Karpas-422 (cell line): ENCODE results near the gene CHST7. TPM values are rescaled to one million over a fixed set of nuclear protein-coding genes. Genes with fewer than 3 reads are reported as not detected.

Experiments
- DNase-seq: peaks from one replicate; pipeline ENCODE4 v3.0.0-alpha.2; 2015
- H2AFZ ChIP-seq: fragments of 200-600 bp; sonication (generic); 2 replicates; pipeline ENCODE4 v1.6.1; 2014; ENCODE audit warnings: antibody characterized with exemption, low read length, mixed read lengths
- H3K27ac ChIP-seq: fragments of 200-600 bp; sonication (generic); 2 replicates; pipeline ENCODE4 v1.5.1; 2014; ENCODE audit warnings: mild to moderate bottlenecking, low read length, moderate library complexity
- H3K27me3 ChIP-seq: fragments of 200-600 bp; sonication (generic); 2 replicates; pipeline ENCODE4 v1.6.1; 2014; ENCODE audit warnings: low read length, mixed read lengths
- H3K36me3 ChIP-seq: fragments of 200-600 bp; sonication (generic); 2 replicates; pipeline ENCODE4 v1.6.1; 2014; ENCODE audit warnings: low read length, mixed read lengths; ENCODE audit not compliant: insufficient read depth
- H3K4me1 ChIP-seq: fragments of 200-600 bp; sonication (generic); 2 replicates; pipeline ENCODE4 v1.6.1; 2014; ENCODE audit warnings: mild to moderate bottlenecking, low read length, mixed read lengths
- H3K4me2 ChIP-seq: fragments of 200-600 bp; sonication (generic); 2 replicates; pipeline ENCODE4 v1.6.1; 2014; ENCODE audit warnings: low read length, low read depth, mild to moderate bottlenecking; ENCODE audit not compliant: poor library complexity, severe bottlenecking
- H3K4me3 ChIP-seq: fragments of 200-600 bp; sonication (generic); 2 replicates; pipeline ENCODE4 v1.5.1; 2014; ENCODE audit warnings: mild to moderate bottlenecking, antibody characterized with exemption, low read length, mixed read lengths
- H3K79me2 ChIP-seq: fragments of 200-600 bp; sonication (generic); 2 replicates; pipeline ENCODE4 v1.6.1; 2014; ENCODE audit warnings: mild to moderate bottlenecking, low read length, mixed read lengths
- H3K9ac ChIP-seq: fragments of 200-600 bp; sonication (generic); 2 replicates; pipeline ENCODE4 v1.6.0; 2014; ENCODE audit warnings: low read length
- H3K9me2 ChIP-seq: fragments of 200-600 bp; sonication (generic), shearing (Covaris generic); replicated peaks from 2 replicates; pipeline ENCODE4 v1.6.0; 2014; ENCODE audit warnings: mild to moderate bottlenecking, low read length, moderate library complexity; ENCODE audit not compliant: insufficient read depth
- H3K9me3 ChIP-seq: fragments of 300-700, 200-600 bp; sonication (generic); 2 replicates; pipeline ENCODE4 v1.6.1; 2014; ENCODE audit warnings: low read length, mixed read lengths
- H4K20me1 ChIP-seq: fragments of 200-600 bp; sonication (generic); 2 replicates; pipeline ENCODE4 v1.6.1; 2014; ENCODE audit warnings: mild to moderate bottlenecking, antibody characterized with exemption, low read length, low read depth; ENCODE audit not compliant: insufficient read depth
- total RNA-seq: library from RNA; depleted of rRNA; stranded (reverse); fragments of >200 nt; shearing (Covaris generic); gene quantifications from 2 replicates; pipeline ENCODE4 v1.2.3, GENCODE V29; 2014; ENCODE audit warnings: low replicate concordance

The CHST7 gene
- total RNA-seq, 1 experiment from 2014 or later = 1.6 TPM

GRCh38 chrX:46602468-46603102 lies 29.0 kb downstream of the CHST7 start:
- Histone ChIP-seq H3K36me3 (no peaks in the 10 kb centered on the region), H3K27me3 (no peaks in the 10 kb centered on the region), H3K79me2 (no peaks in the 10 kb centered on the region), H3K4me1 (no peaks in the 10 kb centered on the region), H3K9me2 (no peaks in the 10 kb centered on the region), H4K20me1 (no peaks in the 10 kb centered on the region), H3K4me3 (no peak overlapping the region), H3K4me2 (no peak overlapping the region), H3K9me3 (no peaks in the 10 kb centered on the region), H2AFZ (no peak overlapping the region), H3K9ac (no peak overlapping the region), H3K27ac (no peak overlapping the region)
- DNase-seq = no peak

GRCh38 chrX:46607916-46608315 lies 34.4 kb downstream of the CHST7 start:
- Histone ChIP-seq H3K27ac (no peak overlapping the region), H3K79me2 (no peaks in the 10 kb centered on the region), H3K9me3 (no peaks in the 10 kb centered on the region), H3K36me3 (no peaks in the 10 kb centered on the region), H4K20me1 (no peaks in the 10 kb centered on the region), H3K9ac (no peak overlapping the region), H3K27me3 (no peaks in the 10 kb centered on the region), H3K9me2 (no peaks in the 10 kb centered on the region), H3K4me2 (no peak overlapping the region), H2AFZ (no peak overlapping the region), H3K4me1 (no peaks in the 10 kb centered on the region), H3K4me3 (no peak overlapping the region)
- no peak for DNase-seq

GRCh38 chrX:46610070-46610658 lies 36.6 kb downstream of the CHST7 start:
- no peaks in the 10 kb centered on the region for H4K20me1 ChIP-seq
- H3K9me2 ChIP-seq = no peaks in the 10 kb centered on the region
- H3K4me3 ChIP-seq = no peak overlapping the region
- no peak overlapping the region for H3K4me2 ChIP-seq
- H3K9ac ChIP-seq = no peak overlapping the region
- H3K4me1 ChIP-seq = no peaks in the 10 kb centered on the region
- no peaks in the 10 kb centered on the region for H3K79me2 ChIP-seq
- no peaks in the 10 kb centered on the region for H3K9me3 ChIP-seq
- H3K27me3 ChIP-seq = no peaks in the 10 kb centered on the region
- no peak overlapping the region for H3K27ac ChIP-seq
- DNase-seq = no peak
- no peaks in the 10 kb centered on the region for H3K36me3 ChIP-seq
- no peak overlapping the region for H2AFZ ChIP-seq

GRCh38 chrX:46611658-46612362 lies 38.2 kb downstream of the CHST7 start:
- H3K4me1 ChIP-seq = no peaks in the 10 kb centered on the region
- H3K4me3 ChIP-seq = no peak overlapping the region
- H3K9ac ChIP-seq = no peak overlapping the region
- no peaks in the 10 kb centered on the region for H3K27me3 ChIP-seq
- H3K36me3 ChIP-seq = no peaks in the 10 kb centered on the region
- H3K27ac ChIP-seq = no peak overlapping the region
- no peak overlapping the region for H2AFZ ChIP-seq
- H4K20me1 ChIP-seq = no peaks in the 10 kb centered on the region
- H3K9me2 ChIP-seq = no peaks in the 10 kb centered on the region
- DNase-seq = no peak
- H3K4me2 ChIP-seq = no peak overlapping the region
- no peaks in the 10 kb centered on the region for H3K9me3 ChIP-seq
- no peaks in the 10 kb centered on the region for H3K79me2 ChIP-seq

DNA sequence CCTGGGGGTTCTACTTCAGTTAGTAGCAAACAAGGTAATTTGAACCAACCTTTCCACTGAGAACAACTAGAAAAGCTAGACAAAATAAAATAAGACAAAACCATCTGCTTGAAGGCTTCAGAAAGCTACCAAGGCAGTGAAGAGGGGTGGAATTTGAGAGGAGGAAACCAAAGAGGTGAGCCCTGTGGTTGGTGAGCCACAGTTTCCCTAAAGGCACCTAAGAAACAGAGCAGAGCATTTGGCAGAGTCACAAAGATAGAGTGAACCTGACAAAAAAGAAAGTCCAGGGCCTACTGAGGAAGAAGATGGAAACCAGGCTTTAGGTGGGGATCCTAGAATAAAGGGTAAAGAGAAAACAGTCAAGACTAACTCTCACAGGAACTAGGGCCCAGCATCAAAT lies 44.3 kb downstream of the CHST7 start:
- H3K4me2 ChIP-seq = no peak overlapping the region
- peaks cover 4% of the 10 kb centered on the region; the same call in 1 of the 2 replicates for H3K9me3 ChIP-seq
- H3K79me2 ChIP-seq = no peaks in the 10 kb centered on the region
- H2AFZ ChIP-seq = no peak overlapping the region
- no peaks in the 10 kb centered on the region for H3K9me2 ChIP-seq
- no peaks in the 10 kb centered on the region for H4K20me1 ChIP-seq
- H3K4me3 ChIP-seq = no peak overlapping the region
- H3K27me3 ChIP-seq = no peaks in the 10 kb centered on the region
- DNase-seq = no peak
- H3K9ac ChIP-seq = no peak overlapping the region
- H3K27ac ChIP-seq = no peak overlapping the region
- H3K36me3 ChIP-seq = no peaks in the 10 kb centered on the region
- no peaks in the 10 kb centered on the region for H3K4me1 ChIP-seq

- no peaks in the 10 kb centered on the region for H3K27me3 ChIP-seq
- H3K36me3 ChIP-seq = no peaks in the 10 kb centered on the region
- DNase-seq = no peak
- H3K9ac ChIP-seq = no peak overlapping the region
- H2AFZ ChIP-seq = no peak overlapping the region
- H4K20me1 ChIP-seq = no peaks in the 10 kb centered on the region
- no peak overlapping the region for H3K4me2 ChIP-seq
- no peaks in the 10 kb centered on the region for H3K79me2 ChIP-seq
- H3K9me3 ChIP-seq = peaks cover 4% of the 10 kb centered on the region; the same call in 1 of the 2 replicates
- H3K4me3 ChIP-seq = no peak overlapping the region
- no peaks in the 10 kb centered on the region for H3K9me2 ChIP-seq
- H3K27ac ChIP-seq = no peak overlapping the region
- no peaks in the 10 kb centered on the region for H3K4me1 ChIP-seq
Observed at GRCh38 chrX:46618947-46619346, 45.4 kb downstream of the CHST7 start.

GRCh38 chrX:46620505-46620904 lies 46.9 kb downstream of the CHST7 start:
- no peaks in the 10 kb centered on the region for H4K20me1 ChIP-seq
- no peaks in the 10 kb centered on the region for H3K36me3 ChIP-seq
- no peak overlapping the region for H3K4me3 ChIP-seq
- no peak overlapping the region for H3K9ac ChIP-seq
- no peaks in the 10 kb centered on the region for H3K27me3 ChIP-seq
- H3K9me3 ChIP-seq = peaks cover 4% of the 10 kb centered on the region; the same call in 1 of the 2 replicates
- DNase-seq = no peak
- H3K79me2 ChIP-seq = no peaks in the 10 kb centered on the region
- H3K4me2 ChIP-seq = no peak overlapping the region
- no peak overlapping the region for H2AFZ ChIP-seq
- H3K4me1 ChIP-seq = no peaks in the 10 kb centered on the region
- H3K9me2 ChIP-seq = no peaks in the 10 kb centered on the region
- H3K27ac ChIP-seq = no peak overlapping the region

DNA sequence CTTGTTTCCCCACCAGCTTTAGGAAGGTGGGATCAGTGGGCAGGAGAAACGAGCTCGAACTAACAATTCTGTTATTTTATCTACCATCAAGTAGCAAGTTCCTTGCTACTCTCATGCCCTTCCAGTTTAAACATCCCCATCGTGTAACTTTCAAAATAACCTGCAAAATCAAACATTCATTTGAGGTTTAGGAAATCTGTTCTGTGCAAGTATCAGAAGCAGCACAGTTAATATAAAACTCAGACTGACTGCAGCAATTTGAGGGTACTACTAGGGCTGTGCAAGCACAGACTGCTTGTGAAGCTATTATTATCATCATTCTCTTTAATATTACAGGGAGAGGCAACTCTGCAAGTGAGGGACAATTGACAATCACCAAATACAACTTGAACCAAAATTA lies 48.0 kb downstream of the CHST7 start:
- Histone ChIP-seq H3K9me3 (peaks cover 4% of the 10 kb centered on the region; the same call in 1 of the 2 replicates), H4K20me1 (no peaks in the 10 kb centered on the region), H2AFZ (no peak overlapping the region), H3K9ac (no peak overlapping the region), H3K27me3 (no peaks in the 10 kb centered on the region), H3K27ac (no peak overlapping the region), H3K36me3 (no peaks in the 10 kb centered on the region), H3K79me2 (no peaks in the 10 kb centered on the region), H3K9me2 (no peaks in the 10 kb centered on the region), H3K4me1 (no peaks in the 10 kb centered on the region), H3K4me2 (no peak overlapping the region), H3K4me3 (no peak overlapping the region)
- no peak for DNase-seq
